Astrocyte of the cerebellum (primary cell): Measurements from ENCODE around the gene ZMIZ1.

Experiments
- DNase-seq: peaks from one replicate; pipeline ENCODE4 v3.0.0-alpha.2; 2011; ENCODE audit warnings: low read depth
- H3K4me3 ChIP-seq: 2 replicates; pipeline ENCODE4 v1.5.1; 2011; ENCODE audit warnings: mild to moderate bottlenecking, low read depth, low read length, moderate library complexity
- CTCF ChIP-seq: IDR thresholded peaks from 2 replicates; pipeline ENCODE4 v1.5.1; 2012; ENCODE audit warnings: low read length, low read depth, moderate library complexity, mild to moderate bottlenecking; ENCODE audit errors: missing control alignments
- in situ Hi-C: cut with HindIII; loops from 2 replicates; pipeline ENCODE4 v1.10.0; 2017; ENCODE audit warnings: low sequenced_read_pairs

Gene ZMIZ1

GRCh38 chr10:79181227-79181626, 112.5 kb downstream of the ZMIZ1 start:
- DNase-seq: no peak
- in situ Hi-C loops: no loop called here
- H3K4me3 ChIP-seq: no peak overlapping the region

GRCh38 chr10:79181698-79182521, 113.1 kb downstream of the ZMIZ1 start:
- no peak overlapping the region for H3K4me3 ChIP-seq
- in situ Hi-C loops: no loop called here
- no peak for TF ChIP-seq CTCF
- no peak for DNase-seq

More at GRCh38 chr10:79181227-79181626, 112.5 kb downstream of the ZMIZ1 start:
- no peak for TF ChIP-seq CTCF

GRCh38 chr10:79182781-79183467, 114.2 kb downstream of the ZMIZ1 start:
- in situ Hi-C loops: no loop called here
- no peak for TF ChIP-seq CTCF
- DNase-seq: no peak
- H3K4me3 ChIP-seq: no peak overlapping the region

- DNase-seq: no peak
- in situ Hi-C loops: no loop called here
- H3K4me3 ChIP-seq: no peak overlapping the region
- TF ChIP-seq CTCF: no peak
These were observed 114.7 kb downstream of the ZMIZ1 start for GRCh38 chr10:79183468-79183865.

- no peak for DNase-seq
- no peak for TF ChIP-seq CTCF
- H3K4me3 ChIP-seq: no peak overlapping the region
- in situ Hi-C loops: no loop called here
These were observed 115.4 kb downstream of the ZMIZ1 start for GRCh38 chr10:79184145-79184625.

GRCh38 chr10:79184657-79185056, 115.9 kb downstream of the ZMIZ1 start:
- TF ChIP-seq CTCF: no peak
- no peak overlapping the region for H3K4me3 ChIP-seq
- no peak for DNase-seq
- in situ Hi-C loops: no loop called here
